Transverse colon (tissue), 4 donors: Measurements from ENCODE around the gene PALLD. TPM values are rescaled to one million over a fixed set of nuclear protein-coding genes. Genes with fewer than 3 reads are reported as not detected.

ENCODE experiments used
- DNase-seq: peaks from one replicate; pipeline ENCODE4 v3.0.0-alpha.2; 2019
- H3K27ac ChIP-seq, 4 donors: fragments of 200-600 bp; sonication (generic); 2 replicates each; pipeline ENCODE4 v1.5.1; 2016 to 2018; ENCODE audit warnings: inconsistent platforms in 4 of 4
- H3K27me3 ChIP-seq: fragments of 200-600 bp; sonication (generic); 2 replicates; pipeline ENCODE4 v1.5.1; 2017; ENCODE audit warnings: inconsistent platforms
- H3K36me3 ChIP-seq, 4 donors: fragments of 200-600 bp; sonication (generic); 2 replicates each; pipeline ENCODE4 v1.5.1; 2017 to 2019; ENCODE audit warnings: inconsistent platforms in 4 of 4
- H3K4me1 ChIP-seq, 4 donors: fragments of 200-600 bp; sonication (generic); 2 replicates each; pipeline ENCODE4 v1.5.1; 2017 to 2020; ENCODE audit warnings: inconsistent platforms in 4 of 4
- H3K4me3 ChIP-seq, 4 donors: fragments of 200-600 bp; sonication (generic); 1 replicate in 1 of 4; 2 replicates in 3 of 4; pipeline versions ENCODE4 v1.5.1 to v1.6.1; 2017 to 2019; ENCODE audit warnings: inconsistent platforms in 4 of 4
- H3K9me3 ChIP-seq, 2 donors: fragments of 200-600 bp; sonication (generic); 2 replicates each; pipeline ENCODE4 v1.5.1; 2017 to 2019; ENCODE audit warnings: inconsistent platforms in 2 of 2
- EP300 ChIP-seq: sonication (generic); formaldehyde crosslinking; IDR thresholded peaks from one replicate; pipeline ENCODE4 v1.6.1; 2017; ENCODE audit warnings: antibody characterized with exemption, low read depth
- POLR2A ChIP-seq: fragments of 450-650 bp; IDR thresholded peaks from one replicate; pipeline ENCODE4 v1.6.1; 2016; ENCODE audit warnings: antibody characterized with exemption, mild to moderate bottlenecking, moderate library complexity
- POLR2AphosphoS5 ChIP-seq, 3 donors: sonication (generic); formaldehyde crosslinking; IDR thresholded peaks; one replicate each; pipeline ENCODE4 v1.6.1; 2016; ENCODE audit warnings: antibody characterized with exemption in 3 of 3
- WGBS, 2 donors: methylation state at CpG; one replicate each; pipeline ENCODE4 v1.1.5; 2018; ENCODE audit warnings: low coverage in 1 of 2; 5-methylcytosine and 5-hydroxymethylcytosine counted together
- in situ Hi-C, 4 donors: fragments of 200-750 bp; cut with MboI; loops; one replicate each; pipeline versions ENCODE4 v1.15.0 to v1.15.1; 2017; ENCODE audit warnings: low sequenced_read_pairs in 3 of 4, low pct_ligation_motif_present in 1 of 4, low pct_unique_long_range_greater_than_20kb in 1 of 4
- intact Hi-C: fragments of 100-400 bp; cut with DNase I; formaldehyde crosslinking; loops from one replicate; pipeline ENCODE4 v1.15.1; 2023; ENCODE audit warnings: low total_unique reads
- total RNA-seq, 4 donors: library from RNA; depleted of rRNA; stranded (reverse); fragments of >200 nt; gene quantifications; one replicate each; pipeline ENCODE4 v1.1.0, GENCODE V29; 2016
- TF ChIP-seq, protein P1 (sequence below), 5 experiments: fragments of 200-600 bp in 3 of 5; fragments of 450-650 bp in 2 of 5; sonication (generic) in 3 of 5; IDR thresholded peaks; 1 replicate in 2 of 5; 2 replicates in 3 of 5; pipeline ENCODE4 v1.5.1; 2016 to 2017; ENCODE audit warnings: antibody characterized with exemption in 5 of 5, inconsistent platforms in 3 of 5, mild to moderate bottlenecking in 2 of 5, moderate library complexity in 1 of 5

PALLD gene
- total RNA-seq, 4 donors from 2014 or later, result 230 to 309 (median 278) TPM

DNA sequence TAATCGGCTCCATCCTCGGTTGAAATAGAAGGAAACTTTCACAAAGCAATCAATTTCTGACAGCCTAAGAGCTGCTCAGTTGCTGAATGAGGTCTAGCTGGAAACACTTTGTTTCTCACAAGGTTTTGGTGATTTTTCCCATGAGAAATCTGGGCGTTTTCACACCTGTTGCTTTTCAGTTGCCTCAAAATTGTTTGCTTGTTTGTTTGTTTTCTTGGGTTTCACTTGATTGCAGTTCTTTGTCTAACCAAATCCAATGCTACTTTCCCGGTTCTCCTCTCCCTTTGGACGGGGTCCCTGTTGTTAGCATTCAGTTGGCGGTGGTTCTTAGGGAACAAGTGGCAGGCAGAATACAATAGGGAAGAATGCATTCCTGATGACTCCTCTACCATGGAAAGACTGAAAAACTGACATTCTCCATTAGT lies 135.5 kb downstream of the PALLD start:
- intact Hi-C loops, result no loop called here
- in situ Hi-C loops, result no loop called here
- H3K4me3 ChIP-seq, result peak overlapping the region; percentile 30 to 70 (median 58)
- TF ChIP-seq POLR2A, result no peak
- TF ChIP-seq, protein P1, sequence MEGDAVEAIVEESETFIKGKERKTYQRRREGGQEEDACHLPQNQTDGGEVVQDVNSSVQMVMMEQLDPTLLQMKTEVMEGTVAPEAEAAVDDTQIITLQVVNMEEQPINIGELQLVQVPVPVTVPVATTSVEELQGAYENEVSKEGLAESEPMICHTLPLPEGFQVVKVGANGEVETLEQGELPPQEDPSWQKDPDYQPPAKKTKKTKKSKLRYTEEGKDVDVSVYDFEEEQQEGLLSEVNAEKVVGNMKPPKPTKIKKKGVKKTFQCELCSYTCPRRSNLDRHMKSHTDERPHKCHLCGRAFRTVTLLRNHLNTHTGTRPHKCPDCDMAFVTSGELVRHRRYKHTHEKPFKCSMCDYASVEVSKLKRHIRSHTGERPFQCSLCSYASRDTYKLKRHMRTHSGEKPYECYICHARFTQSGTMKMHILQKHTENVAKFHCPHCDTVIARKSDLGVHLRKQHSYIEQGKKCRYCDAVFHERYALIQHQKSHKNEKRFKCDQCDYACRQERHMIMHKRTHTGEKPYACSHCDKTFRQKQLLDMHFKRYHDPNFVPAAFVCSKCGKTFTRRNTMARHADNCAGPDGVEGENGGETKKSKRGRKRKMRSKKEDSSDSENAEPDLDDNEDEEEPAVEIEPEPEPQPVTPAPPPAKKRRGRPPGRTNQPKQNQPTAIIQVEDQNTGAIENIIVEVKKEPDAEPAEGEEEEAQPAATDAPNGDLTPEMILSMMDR (IDR thresholded peaks at IDR 0.05), result no peak
- no peak for TF ChIP-seq POLR2AphosphoS5 (IDR thresholded peaks at IDR 0.05)
- TF ChIP-seq EP300, result no peak
- no peaks in the 10 kb centered on the region for H3K36me3 ChIP-seq
- 13 to 60% methylated on average over 1 to 6 of the region's 6 CpGs for whole genome bisulfite sequencing, 2 donors
- DNase-seq, result no peak
- peak overlapping the region; percentile 31 to 86 (median 84) for H3K27ac ChIP-seq
- H3K4me1 ChIP-seq, result peaks cover 0 to 31% (median 6%) of the 10 kb centered on the region in 4 donors
- peaks cover 5% of the 10 kb centered on the region for H3K27me3 ChIP-seq
- no peaks in the 10 kb centered on the region for H3K9me3 ChIP-seq

DNA sequence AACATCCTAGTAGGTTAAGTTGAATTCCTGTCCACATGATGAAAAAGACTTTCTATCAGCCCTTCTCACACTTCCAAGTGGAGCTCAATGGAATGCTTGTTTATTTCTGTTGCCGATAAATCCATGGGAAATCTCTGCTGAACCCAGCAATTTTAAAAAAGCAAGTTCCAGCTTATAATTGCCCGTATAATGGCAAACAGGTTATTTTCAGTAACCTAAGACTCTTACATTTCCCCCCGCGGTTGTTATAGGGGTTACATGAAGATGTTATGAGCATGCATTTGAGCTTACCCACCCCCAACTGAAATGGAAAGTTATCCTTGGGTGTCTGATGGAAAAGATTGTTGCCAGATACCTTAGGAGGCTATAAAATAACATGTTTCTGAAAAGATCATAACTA lies 136.2 kb downstream of the PALLD start:
- no peak for TF ChIP-seq POLR2AphosphoS5 (IDR thresholded peaks at IDR 0.05)
- TF ChIP-seq, protein P1 (IDR thresholded peaks at IDR 0.05), result no peak
- TF ChIP-seq POLR2A, result no peak
- no peak for TF ChIP-seq EP300
- WGBS, 2 donors, result 58 to 73% methylated on average over 2 to 4 of the region's 4 CpGs
- no peaks in the 10 kb centered on the region for H3K36me3 ChIP-seq
- in situ Hi-C loops (no loop called here), intact Hi-C loops (no loop called here)
- peak overlapping the region; percentile 31 to 86 (median 84) for H3K27ac ChIP-seq
- no peaks in the 10 kb centered on the region for H3K9me3 ChIP-seq
- H3K4me1 ChIP-seq, result peaks cover 0 to 31% (median 6%) of the 10 kb centered on the region in 4 donors
- DNase-seq, result no peak
- H3K27me3 ChIP-seq, result peaks cover 5% of the 10 kb centered on the region
- peak overlapping the region in 2 of 4 donors; percentile 54 to 70 for H3K4me3 ChIP-seq

DNA sequence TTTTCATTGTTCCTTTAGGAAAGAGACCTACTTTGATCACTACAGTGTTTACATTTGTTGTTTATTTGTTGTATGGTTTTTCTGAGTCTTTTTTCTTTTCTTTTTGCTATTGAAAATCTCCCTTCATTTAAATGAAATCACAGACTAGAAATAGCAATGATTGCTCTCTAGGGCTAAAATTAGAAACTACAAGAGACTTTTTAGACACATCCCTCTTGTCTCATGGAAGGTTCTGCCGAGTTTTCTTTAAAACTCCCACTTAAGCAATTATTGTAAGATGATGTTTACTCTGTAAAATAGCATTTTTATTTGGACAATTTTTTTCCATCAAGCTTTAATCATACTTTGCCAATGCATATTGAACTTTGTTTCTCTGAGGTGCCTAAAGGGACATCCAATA lies 136.6 kb downstream of the PALLD start:
- Histone ChIP-seq H3K4me3 (peak overlapping the region in 1 of 4 donors; percentile 54), H3K4me1 (peaks cover 0 to 31% (median 6%) of the 10 kb centered on the region in 4 donors), H3K27me3 (peaks cover 5% of the 10 kb centered on the region), H3K9me3 (no peaks in the 10 kb centered on the region), H3K27ac (peak overlapping the region; percentile 11 to 86 (median 67)), H3K36me3 (no peaks in the 10 kb centered on the region)
- intact Hi-C loops (no loop called here), in situ Hi-C loops (no loop called here)
- no peak for TF ChIP-seq EP300
- TF ChIP-seq POLR2AphosphoS5 (IDR thresholded peaks at IDR 0.05), result no peak
- TF ChIP-seq, protein P1 (IDR thresholded peaks at IDR 0.05), result no peak
- no peak for TF ChIP-seq POLR2A
- WGBS, 2 donors, result 30 to 42% methylated on average over 1 of the region's 1 CpG
- no peak for DNase-seq

DNA sequence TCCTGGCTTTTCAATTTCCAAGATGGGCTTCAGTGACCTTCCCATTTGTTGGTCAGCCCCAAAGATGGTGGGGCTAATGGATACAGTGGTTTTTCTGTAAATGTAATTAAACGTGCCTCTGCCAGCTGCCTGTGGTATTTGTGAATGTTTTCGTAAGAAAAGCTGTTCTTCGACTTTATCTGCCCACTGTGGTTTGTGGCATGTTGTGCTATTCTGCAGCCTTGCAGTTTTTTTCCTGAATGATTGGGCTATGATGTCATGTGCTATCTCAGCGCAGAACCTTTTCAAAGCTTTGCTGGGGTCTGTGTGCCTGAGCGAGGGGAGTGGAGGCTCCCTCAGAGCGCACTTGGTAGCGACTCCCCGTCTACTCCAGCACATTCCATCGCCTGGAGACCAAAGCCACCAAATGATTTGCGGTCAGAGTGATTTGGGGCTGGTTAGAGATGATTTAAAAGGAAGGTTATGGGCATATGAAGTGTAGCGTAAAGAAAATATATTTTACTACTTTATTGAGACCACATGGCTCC lies 137.5 kb downstream of the PALLD start:
- no peak for DNase-seq
- Histone ChIP-seq H3K4me3 (peak overlapping the region in 1 of 4 donors; percentile 8), H3K9me3 (no peaks in the 10 kb centered on the region), H3K27ac (peak overlapping the region; percentile 11 to 86 (median 58)), H3K4me1 (peaks cover 0 to 31% (median 6%) of the 10 kb centered on the region in 4 donors), H3K27me3 (peaks cover 5% of the 10 kb centered on the region), H3K36me3 (no peaks in the 10 kb centered on the region)
- peak in 1 of 3 donors; percentile 2 for TF ChIP-seq POLR2AphosphoS5 (IDR thresholded peaks at IDR 0.05)
- no peak for TF ChIP-seq EP300
- WGBS, 2 donors, result 60 to 99% methylated on average over 7 to 11 of the region's 11 CpGs
- intact Hi-C loops, result no loop called here
- in situ Hi-C loops, result no loop called here

DNA sequence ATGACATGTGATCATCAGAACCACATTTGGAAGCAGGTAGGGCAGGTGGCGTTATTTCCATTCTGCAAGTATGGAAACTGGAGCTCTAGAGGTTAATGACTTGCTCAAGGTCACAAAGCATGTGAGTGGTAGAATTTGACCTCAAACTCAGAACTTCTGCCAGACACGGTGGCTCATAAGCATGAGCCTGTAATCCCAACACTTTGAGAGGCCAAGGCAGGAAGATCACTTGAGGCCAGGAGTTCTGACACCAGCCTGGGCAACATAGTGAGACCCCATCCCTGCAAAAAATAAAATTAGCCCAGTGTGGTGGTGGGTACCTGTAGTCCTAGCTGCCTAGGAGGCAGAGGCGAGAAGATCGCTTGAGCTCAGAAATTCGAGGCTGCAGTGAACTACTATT lies 139.2 kb downstream of the PALLD start:
- in situ Hi-C loops (no loop called here), intact Hi-C loops (no loop called here)
- 82 to 89% methylated on average over 3 to 5 of the region's 5 CpGs for WGBS, 2 donors
- Histone ChIP-seq H3K36me3 (no peaks in the 10 kb centered on the region), H3K27me3 (peaks cover 5% of the 10 kb centered on the region), H3K27ac (peak overlapping the region; percentile 13 to 65 (median 60)), H3K4me1 (peaks cover 0 to 31% (median 4%) of the 10 kb centered on the region in 4 donors), H3K9me3 (no peaks in the 10 kb centered on the region), H3K4me3 (no peak overlapping the region)
- DNase-seq, result no peak
- TF ChIP-seq POLR2AphosphoS5 (IDR thresholded peaks at IDR 0.05) (no peak), POLR2A (no peak), EP300 (no peak)
- TF ChIP-seq, protein P1 (IDR thresholded peaks at IDR 0.05), result no peak
